Renal pelvis (tissue), 4 donors: ENCODE data around the gene AHNAK. TPM values are rescaled to one million over a fixed set of nuclear protein-coding genes. Genes with fewer than 3 reads are reported as not detected.
"Not testable (repeated sequence)": the region's sequence is repeated elsewhere in the genome, so short reads cannot be mapped to it uniquely, and the experiment has no call there.

Experiments used
- DNase-seq: peaks from one replicate; pipeline ENCODE4 v3.0.0-alpha.2; 2013
- polyA plus RNA-seq, 3 donors: library from polyadenylated mRNA; unstranded; fragments of 120-200 nt; gene quantifications; one replicate each; pipeline ENCODE4 v1.2.1, GENCODE V29; 2013; ENCODE audit not compliant: insufficient read length in 3 of 3

Gene AHNAK
- polyA plus RNA-seq, 3 donors, result 199 to 275 (median 229) TPM

GRCh38 chr11:62499944-62500649 lies 46.5 kb downstream of the AHNAK start:
- no peak for DNase-seq

- not testable (repeated sequence) for DNase-seq
Measured at GRCh38 chr11:62499311-62499943, 47.2 kb downstream of the AHNAK start.

- DNase-seq, result no peak
Measured at GRCh38 chr11:62498492-62499286, 47.9 kb downstream of the AHNAK start.

GRCh38 chr11:62498031-62498430 lies 48.6 kb downstream of the AHNAK start:
- DNase-seq, result no peak

GRCh38 chr11:62497132-62497801 lies 49.3 kb downstream of the AHNAK start:
- DNase-seq, result no peak

- no peak for DNase-seq
Measured at GRCh38 chr11:62496676-62497075, 49.9 kb downstream of the AHNAK start.

GRCh38 chr11:62494246-62494645 lies 52.4 kb downstream of the AHNAK start:
- DNase-seq, result no peak

GRCh38 chr11:62493801-62494200 lies 52.8 kb downstream of the AHNAK start:
- no peak for DNase-seq

- no peak for DNase-seq
Measured at GRCh38 chr11:62492586-62492985, 54.0 kb downstream of the AHNAK start.

GRCh38 chr11:62491571-62492329 lies 54.9 kb downstream of the AHNAK start:
- no peak for DNase-seq

- no peak for DNase-seq
Measured at GRCh38 chr11:62489204-62489603, 57.4 kb downstream of the AHNAK start.

GRCh38 chr11:62487738-62488551 lies 58.7 kb downstream of the AHNAK start:
- no peak for DNase-seq

GRCh38 chr11:62487136-62487535 lies 59.5 kb downstream of the AHNAK start:
- no peak for DNase-seq

- DNase-seq, result no peak
Measured at GRCh38 chr11:62484352-62484751, 62.3 kb downstream of the AHNAK start.

GRCh38 chr11:62482753-62483152 lies 63.9 kb downstream of the AHNAK start:
- no peak for DNase-seq

GRCh38 chr11:62479631-62480201 lies 66.9 kb downstream of the AHNAK start:
- no peak for DNase-seq

- DNase-seq, result no peak
Measured at GRCh38 chr11:62477927-62478326, 68.7 kb downstream of the AHNAK start.

GRCh38 chr11:62472063-62472884 lies 74.3 kb downstream of the AHNAK start:
- DNase-seq, result no peak

- no peak for DNase-seq
Measured at GRCh38 chr11:62471603-62472002, 75.0 kb downstream of the AHNAK start.
